Iris pigment epithelial cell (primary cell): ENCODE results near the gene MSANTD1.

Experiments
- DNase-seq: peaks from one replicate; pipeline ENCODE4 v3.0.0-alpha.2; 2011; ENCODE audit warnings: low read depth

Gene MSANTD1

DNA sequence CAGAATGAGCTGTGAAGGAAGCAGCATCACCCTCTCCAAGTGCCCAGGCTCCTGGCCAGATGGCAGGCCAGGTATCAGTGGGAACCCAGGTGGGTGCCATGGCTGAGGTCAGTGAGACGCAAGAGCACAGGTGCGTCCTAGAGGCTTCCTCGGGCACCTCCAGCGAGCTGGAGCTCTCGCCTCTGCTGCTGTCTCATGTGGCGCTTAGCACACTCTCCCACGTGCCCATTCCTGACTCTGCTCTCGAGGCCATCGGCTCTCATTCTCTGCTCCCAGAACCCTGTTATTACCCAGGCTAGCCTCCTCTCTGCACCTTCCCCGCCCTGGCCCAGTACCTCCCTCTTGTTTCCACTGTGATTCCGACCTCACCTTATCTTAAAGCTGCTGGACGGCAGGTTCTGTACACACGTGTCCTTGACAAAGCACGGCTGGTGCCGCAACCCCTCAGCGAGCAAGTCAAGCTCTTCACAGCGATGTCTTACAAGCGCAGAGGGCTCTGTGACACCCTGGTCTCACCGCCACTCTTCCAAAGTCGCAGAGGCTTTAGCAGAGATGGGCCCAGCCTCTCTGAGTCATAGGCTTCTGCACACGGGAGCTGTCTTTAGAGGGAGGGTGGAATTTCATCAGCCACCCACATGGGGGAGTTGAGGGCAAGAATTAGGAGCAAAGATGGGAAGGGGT is 15.4 kb upstream of the MSANTD1 start:
- peak; percentile 31 for DNase-seq

DNA sequence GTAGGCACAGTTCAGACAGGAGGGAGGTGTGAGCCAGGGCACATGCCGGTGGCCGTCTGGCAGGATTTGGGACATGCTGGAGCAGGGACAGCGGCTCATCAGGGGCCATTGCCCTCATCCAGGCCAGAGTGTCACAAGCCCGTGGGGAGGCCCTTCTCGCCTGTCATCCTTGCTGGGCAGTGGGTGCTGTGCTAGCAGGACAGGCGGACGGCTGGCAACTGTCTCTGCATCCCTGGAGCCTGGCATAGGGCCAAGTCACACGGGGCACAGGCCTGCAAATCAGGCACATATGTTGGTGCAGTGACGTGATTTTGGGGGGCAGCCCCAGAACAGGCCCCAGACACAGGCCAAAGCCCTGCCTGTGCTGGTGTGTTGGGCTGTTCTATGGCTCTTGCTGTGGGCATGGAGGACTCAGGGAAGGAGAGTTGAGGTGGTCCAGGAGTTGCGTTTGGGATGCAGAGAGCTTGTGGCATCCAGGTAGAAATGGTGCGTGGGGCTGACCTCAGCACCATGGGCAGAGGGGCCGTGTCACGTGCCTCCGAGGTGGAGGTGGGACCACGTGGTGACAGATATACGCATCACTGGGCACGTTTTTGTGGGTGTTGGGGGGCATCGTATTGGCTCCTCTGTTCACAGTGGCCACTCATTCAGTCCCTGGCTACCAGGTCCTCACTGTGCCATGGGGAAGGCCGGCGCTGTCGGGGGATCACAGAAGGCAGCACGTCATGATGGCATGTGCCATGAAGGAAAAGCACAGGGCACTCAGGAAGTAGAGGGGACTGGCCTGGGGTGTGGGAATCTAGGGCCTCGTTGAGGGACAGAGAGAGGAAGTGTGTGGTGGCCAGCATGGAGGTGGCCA is 14.6 kb upstream of the MSANTD1 start:
- DNase-seq: no peak

DNA sequence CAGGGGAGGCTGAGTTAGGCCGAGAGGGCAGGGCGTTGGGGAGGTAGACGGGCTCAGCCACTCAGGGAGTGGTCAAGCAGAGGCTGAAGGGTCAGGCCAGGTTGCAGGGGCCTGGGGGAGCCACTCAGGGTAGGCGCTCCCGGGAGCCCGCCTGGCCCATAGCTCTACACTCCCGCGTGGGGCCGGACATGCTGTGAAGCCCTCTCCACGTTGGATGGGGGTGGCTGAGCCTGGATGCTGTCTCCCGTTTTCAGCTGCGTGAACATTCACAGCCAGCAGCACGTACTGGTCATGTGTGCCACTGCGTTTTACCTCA is 14.0 kb upstream of the MSANTD1 start:
- no peak for DNase-seq

DNA sequence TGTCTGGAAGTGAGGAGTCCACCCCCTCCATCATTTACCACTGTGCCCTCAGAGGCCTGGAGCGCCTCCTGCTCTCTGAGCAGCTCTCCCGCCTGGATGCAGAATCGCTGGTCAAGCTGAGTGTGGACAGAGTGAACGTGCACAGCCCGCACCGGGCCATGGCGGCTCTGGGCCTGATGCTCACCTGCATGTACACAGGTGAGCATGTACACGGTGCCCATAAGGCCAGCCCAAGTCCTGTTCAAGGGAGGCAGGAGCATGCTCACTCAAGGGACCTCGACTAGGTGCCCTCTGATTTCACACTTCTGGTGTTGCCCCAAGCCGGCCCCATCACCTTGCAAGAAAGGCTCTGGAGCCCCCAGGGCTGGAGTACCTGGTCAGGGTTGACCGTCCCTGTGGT is 13.4 kb upstream of the MSANTD1 start:
- no peak for DNase-seq

DNA sequence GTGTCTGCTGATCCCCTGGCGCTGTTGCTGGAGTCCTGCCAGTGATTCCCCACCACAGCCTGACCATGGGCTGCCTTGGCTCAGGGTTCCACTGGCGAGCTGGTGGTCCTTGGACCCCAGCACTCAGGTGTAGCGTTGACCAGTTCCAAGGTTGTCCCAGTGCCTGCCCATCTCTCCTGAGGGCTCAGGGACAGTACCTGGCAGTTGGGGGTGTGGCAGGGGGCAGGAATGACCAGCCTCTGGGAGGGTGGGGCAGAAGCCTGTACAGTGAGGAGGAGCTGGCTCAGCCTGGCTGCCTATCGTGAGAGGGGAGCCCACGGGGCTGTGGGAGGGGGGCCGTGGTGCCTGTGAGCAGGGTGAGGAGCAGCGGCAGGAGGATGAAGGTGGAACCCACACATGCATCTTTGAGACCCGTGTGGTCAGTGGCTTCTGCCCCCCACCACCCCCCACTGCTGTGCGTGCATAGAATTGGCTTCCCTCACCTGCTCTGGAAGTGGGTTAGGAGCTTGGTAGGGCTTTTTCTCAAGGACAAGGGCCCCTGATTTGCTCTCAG is 12.6 kb upstream of the MSANTD1 start:
- DNase-seq: no peak

DNA sequence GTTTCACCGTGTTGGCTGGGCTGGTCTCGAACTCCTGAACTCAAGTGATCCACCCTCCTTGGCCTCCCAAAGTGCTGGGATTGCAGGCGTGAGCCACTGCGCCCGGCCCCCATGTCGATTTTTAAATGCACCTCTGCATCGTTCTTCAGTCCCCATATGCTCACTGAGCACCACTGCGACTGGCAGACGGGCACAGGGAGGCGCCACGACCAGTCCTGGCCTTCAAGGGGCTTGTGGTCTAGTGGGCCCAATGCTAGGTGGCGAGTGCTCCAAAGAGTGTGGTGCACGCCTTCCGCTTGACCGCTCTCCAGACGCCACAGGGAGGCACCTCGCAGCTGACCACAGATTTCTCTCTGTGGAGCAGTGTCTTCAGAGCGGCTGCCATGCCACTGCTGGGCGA is 11.7 kb upstream of the MSANTD1 start:
- DNase-seq: no peak

DNA sequence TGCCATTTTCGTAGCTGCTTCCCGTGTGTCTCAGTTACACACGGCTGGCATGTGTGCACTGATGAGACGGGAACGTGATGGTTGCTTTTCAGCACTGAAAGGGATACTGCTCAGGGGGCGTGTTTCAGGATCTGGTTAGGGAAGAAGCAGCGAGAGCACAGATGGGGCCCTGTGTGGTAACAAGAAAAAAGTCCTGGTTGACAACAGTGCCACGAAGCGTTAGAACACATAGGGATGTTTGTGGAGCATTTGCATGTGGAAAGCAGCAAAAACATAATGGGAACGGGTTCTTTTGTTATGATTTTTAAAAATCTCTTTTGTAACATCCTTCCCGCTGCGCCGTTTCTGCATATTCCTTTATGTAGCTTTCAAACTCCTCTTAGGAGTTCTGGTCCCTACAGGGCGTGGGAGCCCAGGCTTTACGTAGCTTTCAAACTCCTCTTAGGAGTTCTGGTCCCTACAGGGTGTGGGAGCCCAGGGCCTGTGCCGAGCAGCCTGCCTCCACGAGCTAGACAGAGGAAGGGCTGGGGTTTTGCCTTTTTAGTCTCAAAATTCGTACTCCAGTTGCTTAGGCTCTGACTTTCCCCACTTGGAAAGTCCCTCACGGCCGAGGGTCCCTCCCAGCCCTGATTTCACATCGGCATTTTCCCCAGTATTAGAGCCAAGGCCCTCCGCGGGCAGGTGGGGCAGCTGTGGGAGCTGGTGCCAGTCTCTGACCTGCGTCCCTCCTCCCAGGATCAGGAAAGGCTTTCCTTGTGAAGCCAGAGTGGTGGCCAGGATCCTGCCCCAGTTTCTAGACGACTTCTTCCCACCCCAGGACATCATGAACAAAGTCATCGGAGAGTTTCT is 11.0 kb upstream of the MSANTD1 start:
- DNase-seq: no peak

DNA sequence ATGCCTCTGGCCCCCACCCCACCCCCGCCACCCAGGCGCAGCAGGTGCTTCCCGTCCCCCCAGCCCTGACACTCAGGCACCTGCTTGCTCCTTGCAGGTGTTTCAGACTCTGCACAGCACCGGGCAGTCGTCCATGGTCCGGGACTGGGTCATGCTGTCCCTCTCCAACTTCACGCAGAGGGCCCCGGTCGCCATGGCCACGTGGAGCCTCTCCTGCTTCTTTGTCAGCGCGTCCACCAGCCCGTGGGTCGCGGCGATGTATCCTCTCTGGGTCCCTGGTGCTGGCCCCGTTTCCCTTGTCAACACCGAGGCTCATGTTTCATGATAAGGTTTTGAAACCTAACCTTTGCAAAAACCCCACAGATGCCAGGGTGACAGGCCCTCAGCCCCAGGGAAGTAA is 10.2 kb upstream of the MSANTD1 start:
- DNase-seq: no peak

DNA sequence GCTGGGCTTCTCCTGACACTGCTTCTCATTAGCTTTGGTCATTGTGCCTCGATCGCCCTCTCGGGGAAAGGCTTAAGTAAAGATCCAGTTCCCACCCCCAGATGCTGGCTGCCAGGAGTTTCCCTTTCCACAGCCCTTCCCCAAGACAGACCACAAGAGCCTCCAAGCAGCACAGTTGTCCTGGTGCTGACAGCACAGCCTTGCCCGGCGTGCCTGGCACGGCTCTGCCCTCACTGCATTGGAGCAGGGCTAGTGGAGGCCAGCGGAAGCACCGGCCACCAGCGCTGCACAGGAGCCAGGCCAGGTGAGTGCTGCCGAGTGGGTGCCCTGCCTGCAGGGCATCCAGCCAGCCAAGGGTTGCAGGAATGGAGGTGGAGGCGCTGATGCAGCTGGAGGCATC is 9.7 kb upstream of the MSANTD1 start:
- DNase-seq: no peak

DNA sequence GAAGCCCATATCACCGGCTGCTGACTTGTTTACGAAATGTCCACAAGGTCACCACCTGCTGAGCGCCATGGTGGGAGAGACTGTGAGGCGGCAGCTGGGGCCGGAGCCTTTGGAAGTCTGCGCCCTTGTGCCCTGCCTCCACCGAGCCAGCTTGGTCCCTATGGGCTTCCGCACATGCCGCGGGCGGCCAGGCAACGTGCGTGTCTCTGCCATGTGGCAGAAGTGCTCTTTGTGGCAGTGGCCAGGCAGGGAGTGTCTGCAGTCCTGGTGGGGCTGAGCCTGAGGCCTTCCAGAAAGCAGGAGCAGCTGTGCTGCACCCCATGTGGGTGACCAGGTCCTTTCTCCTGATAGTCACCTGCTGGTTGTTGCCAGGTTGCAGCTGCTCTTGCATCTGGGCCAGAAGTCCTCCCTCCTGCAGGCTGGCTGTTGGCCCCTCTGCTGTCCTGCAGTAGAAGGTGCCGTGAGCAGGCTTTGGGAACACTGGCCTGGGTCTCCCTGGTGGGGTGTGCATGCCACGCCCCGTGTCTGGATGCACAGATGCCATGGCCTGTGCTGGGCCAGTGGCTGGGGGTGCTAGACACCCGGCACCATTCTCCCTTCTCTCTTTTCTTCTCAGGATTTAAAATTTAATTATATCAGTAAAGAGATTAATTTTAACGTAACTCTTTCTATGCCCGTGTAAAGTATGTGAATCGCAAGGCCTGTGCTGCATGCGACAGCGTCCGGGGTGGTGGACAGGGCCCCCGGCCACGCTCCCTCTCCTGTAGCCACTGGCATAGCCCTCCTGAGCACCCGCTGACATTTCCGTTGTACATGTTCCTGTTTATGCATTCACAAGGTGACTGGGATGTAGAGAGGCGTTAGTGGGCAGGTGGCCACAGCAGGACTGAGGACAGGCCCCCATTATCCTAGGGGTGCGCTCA is 8.7 kb upstream of the MSANTD1 start:
- DNase-seq: no peak

DNA sequence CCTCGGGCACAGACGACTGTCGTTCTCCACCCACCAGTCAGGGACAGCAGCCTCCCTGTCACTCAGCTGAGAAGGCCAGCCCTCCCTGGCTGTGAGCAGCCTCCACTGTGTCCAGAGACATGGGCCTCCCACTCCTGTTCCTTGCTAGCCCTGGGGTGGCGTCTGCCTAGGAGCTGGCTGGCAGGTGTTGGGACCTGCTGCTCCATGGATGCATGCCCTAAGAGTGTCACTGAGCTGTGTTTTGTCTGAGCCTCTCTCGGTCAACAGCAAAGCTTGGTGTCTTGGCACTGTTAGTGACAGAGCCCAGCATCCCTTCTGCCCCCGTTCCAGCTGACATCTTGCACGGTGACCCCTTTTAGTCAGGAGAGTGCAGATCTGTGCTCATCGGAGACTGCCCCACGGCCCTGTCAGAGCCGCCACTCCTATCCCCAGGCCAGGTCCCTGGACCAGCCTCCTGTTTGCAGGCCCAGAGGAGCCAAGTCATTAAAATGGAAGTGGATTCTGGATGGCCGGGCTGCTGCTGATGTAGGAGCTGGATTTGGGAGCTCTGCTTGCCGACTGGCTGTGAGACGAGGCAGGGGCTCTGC is 7.9 kb upstream of the MSANTD1 start:
- no peak for DNase-seq

DNA sequence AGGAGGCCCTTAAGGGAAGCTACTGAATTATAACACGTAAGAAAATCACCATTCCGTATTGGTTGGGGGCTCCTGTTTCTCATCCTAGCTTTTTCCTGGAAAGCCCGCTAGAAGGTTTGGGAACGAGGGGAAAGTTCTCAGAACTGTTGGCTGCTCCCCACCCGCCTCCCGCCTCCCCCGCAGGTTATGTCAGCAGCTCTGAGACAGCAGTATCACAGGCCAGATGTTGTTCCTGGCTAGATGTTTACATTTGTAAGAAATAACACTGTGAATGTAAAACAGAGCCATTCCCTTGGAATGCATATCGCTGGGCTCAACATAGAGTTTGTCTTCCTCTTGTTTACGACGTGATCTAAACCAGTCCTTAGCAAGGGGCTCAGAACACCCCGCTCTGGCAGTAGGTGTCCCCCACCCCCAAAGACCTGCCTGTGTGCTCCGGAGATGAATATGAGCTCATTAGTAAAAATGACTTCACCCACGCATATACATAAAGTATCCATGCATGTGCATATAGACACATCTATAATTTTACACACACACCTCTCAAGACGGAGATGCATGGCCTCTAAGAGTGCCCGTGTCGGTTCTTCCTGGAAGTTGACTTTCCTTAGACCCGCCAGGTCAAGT is 6.9 kb upstream of the MSANTD1 start:
- peak; percentile 80 for DNase-seq

DNA sequence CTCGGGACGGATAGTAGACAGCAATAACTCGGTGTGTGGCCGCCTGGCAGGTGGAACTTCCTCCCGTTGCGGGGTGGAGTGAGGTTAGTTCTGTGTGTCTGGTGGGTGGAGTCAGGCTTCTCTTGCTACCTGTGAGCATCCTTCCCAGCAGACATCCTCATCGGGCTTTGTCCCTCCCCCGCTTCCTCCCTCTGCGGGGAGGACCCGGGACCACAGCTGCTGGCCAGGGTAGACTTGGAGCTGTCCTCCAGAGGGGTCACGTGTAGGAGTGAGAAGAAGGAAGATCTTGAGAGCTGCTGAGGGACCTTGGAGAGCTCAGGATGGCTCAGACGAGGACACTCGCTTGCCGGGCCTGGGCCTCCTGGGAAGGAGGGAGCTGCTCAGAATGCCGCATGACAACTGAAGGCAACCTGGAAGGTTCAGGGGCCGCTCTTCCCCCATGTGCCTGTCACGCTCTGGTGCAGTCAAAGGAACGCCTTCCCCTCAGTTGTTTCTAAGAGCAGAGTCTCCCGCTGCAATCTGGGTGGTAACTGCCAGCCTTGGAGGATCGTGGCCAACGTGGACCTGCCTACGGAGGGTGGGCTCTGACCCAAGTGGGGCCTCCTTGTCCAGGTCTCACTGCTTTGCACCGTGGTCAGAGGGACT is 5.7 kb upstream of the MSANTD1 start:
- no peak for DNase-seq

DNA sequence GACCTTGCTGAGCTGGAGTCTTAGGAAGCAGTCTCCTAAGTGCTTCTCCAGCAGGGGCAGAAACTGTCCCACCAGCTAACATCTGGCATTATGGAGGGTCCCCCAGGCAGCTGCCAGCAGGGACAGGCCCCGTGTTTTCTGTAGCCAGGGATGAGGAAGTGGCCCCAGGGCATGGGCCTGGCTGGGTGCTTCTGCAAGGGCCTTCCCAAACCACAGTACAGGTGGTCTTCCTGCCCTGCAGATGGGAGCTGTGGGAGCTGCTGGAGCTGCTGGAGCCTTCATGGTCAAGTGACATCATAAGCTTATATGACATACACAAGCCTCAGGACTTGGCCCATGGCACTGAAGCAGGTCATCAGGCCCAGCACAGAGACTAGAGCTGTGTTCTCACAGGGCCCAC is 5.0 kb upstream of the MSANTD1 start:
- no peak for DNase-seq

DNA sequence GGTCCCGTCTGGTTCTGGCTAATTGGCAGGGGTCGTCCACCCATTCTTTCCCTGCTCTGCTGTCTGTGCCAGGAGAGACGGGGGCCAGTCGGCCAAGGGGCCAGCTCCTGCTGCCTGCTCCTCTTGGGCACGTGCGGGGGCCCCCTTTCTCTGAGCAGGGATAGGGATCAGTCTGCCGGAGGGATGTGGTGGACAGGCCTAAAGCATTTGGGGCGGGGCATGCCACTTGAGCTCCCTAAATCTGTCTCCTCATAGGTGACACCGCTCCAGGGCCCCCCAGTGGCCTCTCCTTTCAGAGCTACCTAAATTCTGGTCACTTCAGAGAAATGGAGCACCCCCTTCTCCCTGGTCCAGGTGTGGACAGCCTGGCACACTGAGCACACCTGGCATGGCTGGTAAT is 4.2 kb upstream of the MSANTD1 start:
- DNase-seq: no peak

DNA sequence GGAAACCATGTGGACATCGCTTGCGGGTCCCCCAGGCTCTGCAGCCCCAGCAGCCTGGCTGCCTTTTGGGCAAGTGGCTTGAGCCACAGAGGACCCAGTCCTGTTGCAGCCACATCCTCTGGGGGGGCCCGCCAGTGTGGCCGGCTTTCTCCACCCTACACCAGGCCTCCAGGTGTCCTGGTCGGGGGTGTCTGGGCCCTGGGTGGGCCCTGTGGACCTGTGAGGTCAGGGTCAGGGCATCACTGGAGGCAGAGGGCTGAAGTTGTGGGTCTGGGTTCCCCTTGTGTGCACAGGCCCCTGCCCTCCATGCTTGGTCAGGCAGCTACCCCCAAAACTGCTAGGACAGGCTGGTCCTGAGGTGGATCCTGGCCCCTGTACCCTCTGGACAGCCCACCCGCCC is 3.3 kb upstream of the MSANTD1 start:
- DNase-seq: no peak

DNA sequence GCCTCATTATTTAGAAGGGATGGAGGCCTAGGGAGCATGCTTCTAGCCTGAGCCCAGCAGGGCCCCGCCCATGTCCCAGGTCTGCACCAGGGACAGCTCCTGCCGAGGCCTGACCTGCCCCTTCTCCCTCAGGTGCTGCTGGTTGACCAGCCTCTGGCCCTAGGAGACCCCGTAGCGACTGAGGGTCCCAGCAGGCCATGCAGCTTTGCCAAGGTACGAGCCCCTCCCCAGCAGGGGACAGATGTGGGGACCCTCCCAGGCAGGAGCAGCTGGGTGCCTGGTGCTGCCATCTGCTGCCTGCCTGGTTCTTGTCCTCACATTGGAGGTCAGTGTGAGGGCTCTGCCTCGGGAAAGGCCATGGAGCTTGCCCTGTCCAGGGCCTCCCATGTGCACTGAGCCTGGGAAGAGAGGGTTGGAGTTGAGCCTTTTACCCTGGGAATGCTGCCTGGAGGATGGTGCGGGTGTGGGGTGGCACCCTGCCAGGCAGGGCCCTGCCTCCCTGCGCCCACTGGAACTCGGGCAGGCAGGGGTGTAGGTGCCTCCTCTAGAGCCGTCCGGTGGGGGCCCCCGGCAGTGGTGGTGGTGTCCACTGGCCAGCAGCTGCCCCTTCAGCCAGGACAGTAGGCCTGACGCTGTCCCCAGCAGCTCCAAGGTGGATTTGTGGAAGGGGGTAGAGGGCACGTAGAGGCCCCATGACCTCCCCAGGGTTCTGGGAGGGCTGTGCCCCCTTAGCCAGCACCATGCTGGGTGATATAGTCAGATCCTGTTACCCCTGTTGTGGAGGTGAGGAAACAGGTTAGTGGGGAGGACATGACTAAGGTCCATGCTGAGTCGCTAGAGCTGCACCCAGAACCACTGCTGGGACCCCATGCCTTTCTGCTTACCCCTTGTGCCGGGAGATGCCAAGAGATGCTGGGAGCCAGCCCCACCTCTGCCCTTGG is 2.2 kb upstream of the MSANTD1 start:
- no peak for DNase-seq

DNA sequence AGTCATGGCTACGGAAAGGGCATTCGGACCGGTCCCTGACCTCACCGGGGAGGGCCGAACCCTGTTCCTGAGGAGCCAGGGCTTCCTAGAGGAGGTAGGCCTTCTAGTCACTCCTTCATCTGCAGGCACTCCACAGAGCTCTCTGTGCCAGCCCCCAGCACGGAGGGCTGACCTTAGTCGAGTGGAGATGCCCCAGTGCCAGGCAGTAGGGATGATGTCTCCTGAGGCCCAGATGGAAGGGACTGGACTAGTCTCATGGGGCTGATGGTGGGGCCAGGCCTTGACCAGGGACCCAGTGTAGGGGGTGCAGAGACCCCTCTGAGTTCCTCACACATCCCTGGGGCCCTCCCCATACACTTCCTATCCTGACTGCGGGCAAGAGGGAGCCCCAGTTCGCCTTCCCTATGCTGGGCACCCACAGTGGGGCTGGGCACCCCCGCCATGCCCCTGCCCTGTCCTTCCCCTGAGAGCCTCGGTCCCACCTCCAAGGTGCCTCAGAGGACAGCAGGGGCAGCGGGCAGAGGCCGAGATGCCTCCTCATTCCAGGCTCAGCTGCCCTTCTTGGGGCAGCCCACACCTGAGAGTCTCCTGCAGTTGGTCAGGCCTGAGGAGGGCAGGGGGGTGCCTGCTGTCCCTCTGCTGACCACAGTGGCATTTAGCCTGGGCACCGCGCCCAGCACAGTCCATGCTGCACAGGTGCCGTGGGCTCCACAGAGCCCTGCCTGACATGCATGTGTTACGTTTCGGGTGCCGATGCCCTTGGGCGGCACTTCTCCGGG is 1.4 kb upstream of the MSANTD1 start:
- DNase-seq: no peak
